ENCODE measurements around the gene PSMB7. TPM values are rescaled to one million over a fixed set of nuclear protein-coding genes. Genes with fewer than 3 reads are reported as not detected.

PSMB7 gene
- total RNA-seq, 1 experiment from 2014 or later, result 216 TPM

DNA sequence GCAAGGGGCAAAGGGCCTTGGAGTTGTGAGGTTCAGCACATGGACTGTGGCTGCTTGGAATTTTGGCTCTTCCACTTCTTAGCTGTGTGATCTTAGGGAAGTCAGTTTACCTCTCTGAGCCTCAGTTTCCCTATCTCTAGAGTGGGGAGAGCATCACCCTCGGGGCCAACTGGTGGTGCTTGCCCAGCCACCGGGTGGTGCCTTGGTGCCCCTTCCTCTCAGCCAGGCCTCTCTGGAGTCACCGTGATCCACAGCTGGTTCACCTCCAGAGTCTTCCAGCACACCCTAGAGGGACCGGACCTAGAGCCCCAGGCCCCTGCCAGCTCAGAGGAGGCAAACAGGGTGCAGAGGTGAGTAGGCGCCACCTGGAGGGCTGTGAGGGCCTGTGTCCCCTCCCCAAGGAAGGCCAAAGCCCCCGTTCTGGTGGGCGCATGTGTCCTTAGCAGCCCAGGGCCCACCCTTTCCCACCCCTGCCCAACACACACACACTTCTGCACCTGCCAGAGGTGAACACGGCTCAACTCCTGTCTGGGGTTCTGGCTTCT is 42.7 kb upstream of the PSMB7 start:
- Mint-ChIP-seq H3K4me3 (ENCODE audit: unreplicated experiment) (no peak overlapping the region), H3K4me1 (ENCODE audit: low read depth, unreplicated experiment) (no peaks in the 10 kb centered on the region), H3K9me3 (ENCODE audit: unreplicated experiment) (no peaks in the 10 kb centered on the region), H3K36me3 (ENCODE audit: insufficient read depth, unreplicated experiment) (no peaks in the 10 kb centered on the region), H3K27ac (ENCODE audit: unreplicated experiment) (no peak overlapping the region), H3K27me3 (ENCODE audit: insufficient read depth, unreplicated experiment) (peaks cover 6% of the 10 kb centered on the region)
- CTCF ChIA-PET, result interaction anchor here (0.7 kb wide), 1 partner anchor 148 kb away, joined by 3 read pairs; no protein-coding TSS in a partner anchor
- Histone ChIP-seq H3K9me3 (no peaks in the 10 kb centered on the region), H3K4me3 (ENCODE audit: low read depth, low read length) (no peak overlapping the region), H3K36me3 (ENCODE audit: control insufficient read depth, insufficient read depth, low read length) (no peaks in the 10 kb centered on the region), H3K27me3 (replicated peaks; ENCODE audit: control insufficient read depth, insufficient read depth, low read length) (no peaks in the 10 kb centered on the region), H3K4me1 (peaks cover 3% of the 10 kb centered on the region)
- POLR2A ChIA-PET, result no interaction called here
- DNase-seq, result peak in 1 of 2 experiments; percentile 32
- intact Hi-C loops (cut with micrococcal nuclease; ENCODE audit: unreplicated experiment), result no loop called here
- BruUV-seq (replicated peaks), result no TSS peak
- TF ChIP-seq, protein P1, sequence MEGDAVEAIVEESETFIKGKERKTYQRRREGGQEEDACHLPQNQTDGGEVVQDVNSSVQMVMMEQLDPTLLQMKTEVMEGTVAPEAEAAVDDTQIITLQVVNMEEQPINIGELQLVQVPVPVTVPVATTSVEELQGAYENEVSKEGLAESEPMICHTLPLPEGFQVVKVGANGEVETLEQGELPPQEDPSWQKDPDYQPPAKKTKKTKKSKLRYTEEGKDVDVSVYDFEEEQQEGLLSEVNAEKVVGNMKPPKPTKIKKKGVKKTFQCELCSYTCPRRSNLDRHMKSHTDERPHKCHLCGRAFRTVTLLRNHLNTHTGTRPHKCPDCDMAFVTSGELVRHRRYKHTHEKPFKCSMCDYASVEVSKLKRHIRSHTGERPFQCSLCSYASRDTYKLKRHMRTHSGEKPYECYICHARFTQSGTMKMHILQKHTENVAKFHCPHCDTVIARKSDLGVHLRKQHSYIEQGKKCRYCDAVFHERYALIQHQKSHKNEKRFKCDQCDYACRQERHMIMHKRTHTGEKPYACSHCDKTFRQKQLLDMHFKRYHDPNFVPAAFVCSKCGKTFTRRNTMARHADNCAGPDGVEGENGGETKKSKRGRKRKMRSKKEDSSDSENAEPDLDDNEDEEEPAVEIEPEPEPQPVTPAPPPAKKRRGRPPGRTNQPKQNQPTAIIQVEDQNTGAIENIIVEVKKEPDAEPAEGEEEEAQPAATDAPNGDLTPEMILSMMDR (IDR thresholded peaks at IDR 0.05; ENCODE audit: insufficient read depth in 1 of 2, low read depth in 1 of 2, low read length in 1 of 2, severe bottlenecking in 1 of 2, unreplicated experiment in 1 of 2), result no peak

DNA sequence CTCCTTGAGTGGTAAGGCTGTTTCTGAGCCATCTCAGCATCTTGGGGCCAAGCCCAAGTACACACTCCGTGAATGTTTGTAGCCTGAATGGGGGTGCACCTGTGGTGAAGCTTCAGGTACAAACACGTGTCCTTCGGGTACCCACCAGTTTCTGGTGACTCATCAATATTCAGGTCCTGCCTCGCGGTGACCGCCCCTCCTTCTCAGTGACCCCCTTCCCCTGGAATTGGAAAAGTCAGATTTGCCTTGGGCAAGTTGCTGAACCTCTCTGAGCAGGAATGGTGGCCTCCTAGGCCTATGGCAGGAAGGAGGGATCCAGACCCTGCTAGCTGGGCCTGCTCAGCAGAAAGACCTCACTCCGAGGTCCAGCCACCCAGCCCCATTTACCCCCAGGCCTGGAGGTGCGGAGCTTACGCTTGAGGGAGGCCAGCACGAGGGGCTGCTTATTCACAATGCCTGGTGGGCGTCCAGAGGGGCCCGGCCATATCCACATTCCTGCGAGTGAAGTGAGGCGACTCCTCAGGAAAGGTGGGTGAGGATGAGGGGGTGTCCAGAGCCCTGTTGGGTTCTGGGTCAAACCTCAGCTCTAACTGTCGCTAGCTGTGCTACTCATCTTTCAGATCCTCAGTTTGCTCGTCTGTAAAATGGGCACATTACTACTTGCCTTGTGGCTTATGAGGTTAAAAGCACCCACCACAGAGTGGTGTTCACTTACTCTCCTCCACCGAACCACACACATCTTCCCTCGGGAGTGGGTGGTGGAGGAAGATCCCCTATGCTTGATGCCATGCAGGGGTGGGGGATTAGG is 42.0 kb upstream of the PSMB7 start:
- TF ChIP-seq, protein P1 (IDR thresholded peaks at IDR 0.05; ENCODE audit: insufficient read depth in 1 of 2, low read depth in 1 of 2, low read length in 1 of 2, severe bottlenecking in 1 of 2, unreplicated experiment in 1 of 2), result no peak
- no peaks in the 10 kb centered on the region for H3K36me3 Mint-ChIP-seq (ENCODE audit: insufficient read depth, unreplicated experiment)
- Histone ChIP-seq H3K4me1 (peaks cover 6% of the 10 kb centered on the region), H3K4me3 (ENCODE audit: low read depth, low read length) (no peak overlapping the region), H3K9me3 (no peaks in the 10 kb centered on the region), H3K36me3 (ENCODE audit: control insufficient read depth, insufficient read depth, low read length) (no peaks in the 10 kb centered on the region), H3K27me3 (replicated peaks; ENCODE audit: control insufficient read depth, insufficient read depth, low read length) (no peaks in the 10 kb centered on the region)
- H3K9me3 Mint-ChIP-seq (ENCODE audit: unreplicated experiment), result no peaks in the 10 kb centered on the region
- no TSS peak for BruUV-seq (replicated peaks)
- ChIA-PET POLR2A (no interaction called here), CTCF (no interaction called here)
- peak in 1 of 2 experiments; percentile 23 for DNase-seq
- no peak overlapping the region for H3K4me3 Mint-ChIP-seq (ENCODE audit: unreplicated experiment)
- peaks cover 3% of the 10 kb centered on the region for H3K27me3 Mint-ChIP-seq (ENCODE audit: insufficient read depth, unreplicated experiment)
- no peak overlapping the region for H3K27ac Mint-ChIP-seq (ENCODE audit: unreplicated experiment)
- no peaks in the 10 kb centered on the region for H3K4me1 Mint-ChIP-seq (ENCODE audit: low read depth, unreplicated experiment)
- intact Hi-C loops (cut with micrococcal nuclease; ENCODE audit: unreplicated experiment), result no loop called here

DNA sequence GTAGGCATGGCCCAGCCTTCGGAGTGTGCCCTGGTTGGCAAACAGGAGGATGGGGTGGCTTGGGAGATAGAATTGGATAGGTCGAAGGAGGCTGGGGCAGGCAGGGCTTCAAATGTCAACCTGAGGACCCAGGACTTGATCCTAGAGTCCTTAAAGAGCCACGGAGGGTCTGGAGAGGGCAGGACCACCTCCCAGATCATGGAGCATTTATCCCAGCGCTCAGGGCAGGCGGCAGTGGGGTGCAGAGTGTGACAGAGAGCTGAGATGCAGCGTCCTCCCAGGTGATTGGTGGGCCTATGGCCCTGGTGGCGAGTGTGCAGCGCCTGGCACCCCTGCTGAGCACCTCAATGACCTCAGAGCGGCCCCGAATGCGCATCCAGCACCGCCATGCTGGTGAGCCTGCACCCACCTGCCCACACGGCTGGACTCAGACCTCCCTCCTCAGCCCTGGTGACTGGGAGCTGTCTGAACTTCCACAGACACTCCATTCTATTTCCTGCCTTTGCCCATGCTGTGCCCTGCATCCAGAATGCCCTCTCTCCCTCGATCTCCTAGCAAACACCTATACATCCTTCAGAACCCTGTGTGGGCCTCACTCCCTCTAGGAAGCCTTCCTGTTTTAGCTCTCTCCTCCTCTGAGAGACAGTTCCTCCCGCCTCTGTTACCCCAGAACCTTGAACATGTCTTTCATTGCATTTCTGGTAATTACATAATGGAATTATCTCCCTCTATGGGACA is 41.3 kb upstream of the PSMB7 start:
- POLR2A ChIA-PET, result no interaction called here
- H3K4me3 ChIP-seq (ENCODE audit: low read depth, low read length), result no peak overlapping the region
- Mint-ChIP-seq H3K27me3 (ENCODE audit: insufficient read depth, unreplicated experiment) (no peaks in the 10 kb centered on the region), H3K27ac (ENCODE audit: unreplicated experiment) (no peak overlapping the region), H3K9me3 (ENCODE audit: unreplicated experiment) (no peaks in the 10 kb centered on the region), H3K4me3 (ENCODE audit: unreplicated experiment) (no peak overlapping the region), H3K4me1 (ENCODE audit: low read depth, unreplicated experiment) (no peaks in the 10 kb centered on the region), H3K36me3 (ENCODE audit: insufficient read depth, unreplicated experiment) (no peaks in the 10 kb centered on the region)
- TF ChIP-seq, protein P1 (IDR thresholded peaks at IDR 0.05; ENCODE audit: insufficient read depth in 1 of 2, low read depth in 1 of 2, low read length in 1 of 2, severe bottlenecking in 1 of 2, unreplicated experiment in 1 of 2), result no peak
- CTCF ChIA-PET, result interaction anchor here (0.5 kb wide), 1 partner anchor 313 kb away, joined by 4 read pairs; no protein-coding TSS in a partner anchor
- BruUV-seq (replicated peaks), result no TSS peak
- H3K4me1 ChIP-seq, result peaks cover 6% of the 10 kb centered on the region
- DNase-seq, result peak in 1 of 2 experiments; percentile 23
- intact Hi-C loops (cut with micrococcal nuclease; ENCODE audit: unreplicated experiment), result no loop called here
- H3K27me3 ChIP-seq (replicated peaks; ENCODE audit: control insufficient read depth, insufficient read depth, low read length), result no peaks in the 10 kb centered on the region
- H3K36me3 ChIP-seq (ENCODE audit: control insufficient read depth, insufficient read depth, low read length), result no peaks in the 10 kb centered on the region
- no peaks in the 10 kb centered on the region for H3K9me3 ChIP-seq
